CD4-positive, alpha-beta T cell (primary cell): ENCODE results near the gene PRDM1. TPM values are rescaled to one million over a fixed set of nuclear protein-coding genes. Genes with fewer than 3 reads are reported as not detected.

Source experiments
- ATAC-seq: fragments of 200-7000 bp; cut with Tn5 transposase; one replicate; pipeline ENCODE4 v1.10.0; 2022; ENCODE audit warnings: mild to moderate bottlenecking; ENCODE audit not compliant: poor library complexity
- CTCF ChIA-PET: fragments of 350-600 bp; sonication (Branson Sonifier 250); formaldehyde crosslinking; loops from one replicate; lab custom pipeline; 2021; ENCODE audit warnings: antibody characterized with exemption, inconsistent platforms; lab: Charles Lee
- POLR2A ChIA-PET: fragments of 350-600 bp; sonication (Branson Sonifier 250); formaldehyde crosslinking; loops from one replicate; lab custom pipeline; 2021; ENCODE audit warnings: antibody characterized with exemption, inconsistent platforms; lab: Charles Lee
- DNase-seq, 14 experiments: peaks; one replicate each; pipeline ENCODE4 v3.0.0-alpha.2; 2013 to 2020; ENCODE audit warnings: mixed read lengths in 2 of 14
- H3K27ac ChIP-seq, 2 donors: one replicate each; pipeline versions ENCODE4 v1.5.1 to v1.7.0; 2013; ENCODE audit warnings: low read length in 2 of 2, low read depth in 1 of 2, mild to moderate bottlenecking in 1 of 2
- H3K27me3 ChIP-seq, 2 experiments: 1 replicate in 1 of 2; 2 replicates in 1 of 2; pipeline versions ENCODE4 v1.6.1 to v1.7.0; 2013; ENCODE audit warnings: low read length in 2 of 2, control low read depth in 1 of 2, mild to moderate bottlenecking in 1 of 2, moderate library complexity in 1 of 2; ENCODE audit not compliant: insufficient read depth in 2 of 2, control insufficient read depth in 1 of 2
- H3K36me3 ChIP-seq: one replicate; pipeline ENCODE4 v1.6.1; 2013; ENCODE audit warnings: low read length, control low read depth; ENCODE audit not compliant: insufficient read depth
- H3K4me1 ChIP-seq: one replicate; pipeline ENCODE4 v1.6.1; 2013; ENCODE audit warnings: low read length, control low read depth; ENCODE audit not compliant: insufficient read depth
- H3K4me3 ChIP-seq: one replicate; pipeline ENCODE4 v1.5.1; 2013; ENCODE audit warnings: mild to moderate bottlenecking, low read length, moderate library complexity
- H3K9me3 ChIP-seq, 2 experiments: 1 replicate in 1 of 2; 2 replicates in 1 of 2; pipeline versions ENCODE4 v1.6.1 to v1.7.0; 2013; ENCODE audit warnings: low read length in 2 of 2, mild to moderate bottlenecking in 2 of 2, control low read depth in 1 of 2, moderate library complexity in 1 of 2; ENCODE audit not compliant: control insufficient read depth in 1 of 2, insufficient read depth in 1 of 2
- H3K27ac Mint-ChIP-seq: one replicate; pipeline ENCODE4 v1.8.0; 2020; ENCODE audit warnings: mixed read lengths
- H3K27me3 Mint-ChIP-seq: one replicate; pipeline ENCODE4 v1.8.0; 2021; ENCODE audit warnings: mixed read lengths
- H3K36me3 Mint-ChIP-seq: one replicate; pipeline ENCODE4 v1.8.0; 2021; ENCODE audit warnings: low read depth, mixed read lengths
- H3K4me1 Mint-ChIP-seq: one replicate; pipeline ENCODE4 v1.8.0; 2021; ENCODE audit warnings: low read depth, mixed read lengths
- H3K4me3 Mint-ChIP-seq: one replicate; pipeline ENCODE4 v1.8.0; 2020; ENCODE audit warnings: mild to moderate bottlenecking, mixed read lengths
- H3K9me3 Mint-ChIP-seq: one replicate; pipeline ENCODE4 v1.8.0; 2020; ENCODE audit warnings: mixed read lengths
- CTCF ChIP-seq: fragments of 200-600 bp; IDR thresholded peaks from one replicate; pipeline ENCODE4 v1.8.0; 2022; ENCODE audit warnings: antibody characterized with exemption, mild to moderate bottlenecking
- intact Hi-C, 2 experiments: fragments of 100-400 bp; cut with DNase I in 1 of 2; cut with micrococcal nuclease in 1 of 2; formaldehyde crosslinking; loops; one replicate each; pipeline versions ENCODE4 v1.15.1 to v1.9.0; 2023 to 2025; cut with DNase I, micrococcal nuclease
- total RNA-seq, 174 experiments: library from RNA in 2 of 174; stranded (reverse) in 2 of 174; gene quantifications; one replicate each; pipeline ENCODE4 v1.2.3 and lab custom pipeline; 2021 to 2026

Gene PRDM1
- total RNA-seq, 2 experiments from 2014 or later = 69.9 to 83.4 TPM

DNA sequence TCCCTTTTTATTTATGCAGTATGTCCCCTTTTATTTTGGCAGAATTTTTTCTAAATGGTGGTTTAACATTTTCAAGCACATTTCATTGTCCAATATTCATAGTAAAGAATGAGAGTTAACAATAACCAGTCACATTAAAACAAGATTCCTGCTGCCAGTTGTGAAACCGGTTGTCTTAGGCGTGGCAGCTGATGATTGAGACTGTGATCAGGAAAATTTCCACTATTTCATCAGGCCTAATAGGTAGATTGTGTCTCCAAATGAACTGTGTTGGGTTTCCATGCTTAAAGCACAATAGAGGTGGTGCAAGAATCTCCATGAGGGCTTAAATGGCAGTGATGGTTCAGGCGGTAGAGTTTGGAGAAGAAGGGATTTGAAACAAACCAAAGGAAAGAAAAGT, 15.3 kb downstream of the PRDM1 start:
- no peaks in the 10 kb centered on the region for H3K9me3 ChIP-seq
- H3K27ac Mint-ChIP-seq = peak overlapping the region; percentile 95
- peak overlapping the region in 1 of 2 donors; percentile 14 for H3K27ac ChIP-seq
- ChIA-PET CTCF (interaction anchor here (1.0 to 1.8 kb wide), 3 partner anchors 16 to 121 kb away, joined by 3 to 4 read pairs (median 3); no protein-coding TSS in a partner anchor), POLR2A (interaction anchor here (0.6 to 5.2 kb wide), 3 partner anchors 14 to 17 kb away, joined by 5 to 92 read pairs (median 13); no protein-coding TSS in a partner anchor)
- H3K36me3 Mint-ChIP-seq = peaks cover 59% of the 10 kb centered on the region
- no peak for ATAC-seq
- no peaks in the 10 kb centered on the region for H3K9me3 Mint-ChIP-seq
- H3K4me3 ChIP-seq = peak overlapping the region; percentile 72
- H3K4me1 Mint-ChIP-seq = peaks cover 84% of the 10 kb centered on the region
- DNase-seq = no peak
- H3K4me3 Mint-ChIP-seq = peak overlapping the region; percentile 90
- intact Hi-C loops = loop anchor here in 1 of 2 experiments (10.0 kb wide), 1 partner anchor 413 kb away; no protein-coding TSS in a partner anchor
- no peak for TF ChIP-seq CTCF
- H3K36me3 ChIP-seq = peaks cover 29% of the 10 kb centered on the region
- H3K27me3 Mint-ChIP-seq = no peaks in the 10 kb centered on the region
- peaks cover 48% of the 10 kb centered on the region for H3K4me1 ChIP-seq
- no peaks in the 10 kb centered on the region for H3K27me3 ChIP-seq

DNA sequence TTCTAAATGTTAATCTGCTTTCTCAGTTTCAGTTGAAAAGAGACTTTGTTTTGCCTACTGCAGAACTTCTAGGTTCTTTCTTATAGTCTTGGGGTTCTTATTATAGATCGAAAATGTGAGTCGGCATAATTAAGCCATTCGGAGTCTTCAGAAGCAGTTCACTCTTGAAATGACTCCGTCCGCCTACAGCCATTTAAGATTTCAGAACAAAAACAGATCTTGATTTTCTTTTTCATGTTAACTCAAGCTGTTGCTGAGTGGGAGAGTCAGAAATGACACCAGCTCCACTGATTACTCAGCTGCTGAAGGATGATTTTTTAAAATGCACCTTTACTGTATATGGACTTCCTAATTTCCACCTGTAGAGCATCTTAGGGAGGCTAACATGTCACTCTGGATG, 15.9 kb downstream of the PRDM1 start:
- ATAC-seq (no peak), DNase-seq (no peak)
- Histone ChIP-seq H3K9me3 (no peaks in the 10 kb centered on the region), H3K4me1 (peaks cover 52% of the 10 kb centered on the region), H3K27ac (peak overlapping the region in 1 of 2 donors; percentile 14), H3K27me3 (no peaks in the 10 kb centered on the region), H3K4me3 (peak overlapping the region; percentile 72), H3K36me3 (peaks cover 34% of the 10 kb centered on the region)
- intact Hi-C loops = loop anchor here in 1 of 2 experiments (10.0 kb wide), 1 partner anchor 413 kb away; no protein-coding TSS in a partner anchor
- ChIA-PET POLR2A (interaction anchor here (0.6 to 2.7 kb wide), 4 partner anchors 9 to 108 kb away, joined by 5 to 13 read pairs (median 9); no protein-coding TSS in a partner anchor), CTCF (interaction anchor here (1.0 to 1.8 kb wide), 3 partner anchors 16 to 121 kb away, joined by 3 to 4 read pairs (median 3); no protein-coding TSS in a partner anchor)
- no peak for TF ChIP-seq CTCF
- H3K4me1 Mint-ChIP-seq = peaks cover 84% of the 10 kb centered on the region
- peak overlapping the region; percentile 90 for H3K4me3 Mint-ChIP-seq
- H3K36me3 Mint-ChIP-seq = peaks cover 65% of the 10 kb centered on the region
- H3K27ac Mint-ChIP-seq = peak overlapping the region; percentile 95
- no peaks in the 10 kb centered on the region for H3K27me3 Mint-ChIP-seq
- H3K9me3 Mint-ChIP-seq = no peaks in the 10 kb centered on the region

GRCh38 chr6:106102967-106103727, 17.0 kb downstream of the PRDM1 start:
- no peak for TF ChIP-seq CTCF
- ATAC-seq (no peak), DNase-seq (peak in 1 of 14 experiments; percentile 41)
- ChIA-PET CTCF (interaction anchor here (1.0 to 1.8 kb wide), 3 partner anchors 14 to 19 kb away, joined by 3 to 4 read pairs (median 4); no protein-coding TSS in a partner anchor), POLR2A (interaction anchor here (0.6 to 2.7 kb wide), 10 partner anchors 9 to 1356 kb away, joined by 3 to 13 read pairs (median 5); partner anchors contain the start of genes PDSS2 and PRDM1)
- Mint-ChIP-seq H3K4me1 (peaks cover 81% of the 10 kb centered on the region), H3K4me3 (peak overlapping the region; percentile 90), H3K27ac (peak overlapping the region; percentile 95), H3K9me3 (no peaks in the 10 kb centered on the region), H3K36me3 (peaks cover 67% of the 10 kb centered on the region), H3K27me3 (no peaks in the 10 kb centered on the region)
- no peaks in the 10 kb centered on the region for H3K27me3 ChIP-seq
- H3K27ac ChIP-seq = peak overlapping the region; percentile 19 to 52
- peak overlapping the region; percentile 72 for H3K4me3 ChIP-seq
- peaks cover 45% of the 10 kb centered on the region for H3K36me3 ChIP-seq
- peaks cover 58% of the 10 kb centered on the region for H3K4me1 ChIP-seq
- intact Hi-C loops = loop anchor here (1.0 to 10.0 kb wide), 2 partner anchors 9 to 412 kb away; no protein-coding TSS in a partner anchor
- no peaks in the 10 kb centered on the region for H3K9me3 ChIP-seq
